Progenitor cell of endocrine pancreas (in vitro differentiated cells): Measurements from ENCODE around the gene SEMA4C. TPM values are rescaled to one million over a fixed set of nuclear protein-coding genes. Genes with fewer than 3 reads are reported as not detected.

Experiments
- DNase-seq: peaks from one replicate; pipeline ENCODE4 v3.0.0; 2021; ENCODE audit warnings: low spot score; ENCODE audit not compliant: unreplicated experiment
- H3K27ac Mint-ChIP-seq: 2 replicates; pipeline ENCODE4 v1.8.0; 2021; ENCODE audit warnings: mild to moderate bottlenecking, moderate library complexity, mixed read lengths
- H3K27me3 Mint-ChIP-seq: 2 replicates; pipeline ENCODE4 v1.8.0; 2021; ENCODE audit warnings: mixed read lengths
- H3K36me3 Mint-ChIP-seq: 2 replicates; pipeline ENCODE4 v1.8.0; 2022; ENCODE audit warnings: mixed read lengths; ENCODE audit not compliant: insufficient read depth
- H3K4me1 Mint-ChIP-seq: 2 replicates; pipeline ENCODE4 v1.8.0; 2021; ENCODE audit warnings: low read depth, mixed read lengths
- H3K4me3 Mint-ChIP-seq: 2 replicates; pipeline ENCODE4 v1.8.0; 2021; ENCODE audit warnings: low read depth, mild to moderate bottlenecking, moderate library complexity, mixed read lengths
- H3K9me3 Mint-ChIP-seq: 2 replicates; pipeline ENCODE4 v1.8.0; 2021; ENCODE audit warnings: low read depth, mixed read lengths
- total RNA-seq: library from RNA; stranded (reverse); gene quantifications from 2 replicates; pipeline ENCODE4 v1.2.1, GENCODE V29; 2021
- TF ChIP-seq, protein P1 (sequence below): fragments of 200-600 bp; sonication (generic); IDR thresholded peaks from one replicate; pipeline ENCODE4 v1.5.0; 2021; ENCODE audit warnings: antibody characterized with exemption, mild to moderate bottlenecking; ENCODE audit not compliant: unreplicated experiment

The SEMA4C gene
- total RNA-seq, 1 donor from 2014 or later: 75.0 TPM

DNA sequence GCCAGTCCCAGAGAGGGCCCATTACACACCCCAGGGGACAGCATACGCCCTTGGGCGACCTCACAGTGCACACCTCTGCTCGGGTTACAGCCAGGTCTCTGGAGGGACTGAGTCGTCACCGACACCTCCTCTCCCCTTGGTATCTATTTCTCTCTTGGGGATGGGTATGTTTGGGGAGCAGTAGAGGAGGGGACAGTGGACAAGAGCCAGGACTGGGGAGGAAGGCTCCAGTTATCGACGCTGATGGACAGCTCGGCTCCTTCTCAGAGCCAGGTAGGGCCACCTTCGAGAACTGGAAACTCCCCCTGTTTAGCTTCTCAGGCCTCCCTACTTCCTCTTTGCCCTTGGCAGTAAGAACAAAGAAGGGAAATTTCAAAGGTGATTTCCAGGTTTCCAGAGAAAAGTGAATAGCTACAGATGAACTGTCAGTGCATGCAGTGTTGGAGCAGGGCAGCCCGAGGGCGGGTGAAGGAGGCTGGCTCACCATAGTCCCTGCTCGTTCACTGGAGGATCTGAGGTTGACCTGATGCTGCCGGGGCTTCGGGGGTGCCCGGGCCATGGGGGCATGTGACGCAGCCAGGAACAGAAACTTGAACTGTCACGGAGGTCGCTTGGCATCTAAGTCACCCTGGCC, 4.4 kb upstream of the SEMA4C start:
- Mint-ChIP-seq H3K4me1 (peaks cover 10% of the 10 kb centered on the region), H3K36me3 (no peaks in the 10 kb centered on the region), H3K27ac (no peak overlapping the region), H3K4me3 (no peak overlapping the region), H3K9me3 (no peaks in the 10 kb centered on the region), H3K27me3 (peaks cover 22% of the 10 kb centered on the region)
- TF ChIP-seq, protein P1, sequence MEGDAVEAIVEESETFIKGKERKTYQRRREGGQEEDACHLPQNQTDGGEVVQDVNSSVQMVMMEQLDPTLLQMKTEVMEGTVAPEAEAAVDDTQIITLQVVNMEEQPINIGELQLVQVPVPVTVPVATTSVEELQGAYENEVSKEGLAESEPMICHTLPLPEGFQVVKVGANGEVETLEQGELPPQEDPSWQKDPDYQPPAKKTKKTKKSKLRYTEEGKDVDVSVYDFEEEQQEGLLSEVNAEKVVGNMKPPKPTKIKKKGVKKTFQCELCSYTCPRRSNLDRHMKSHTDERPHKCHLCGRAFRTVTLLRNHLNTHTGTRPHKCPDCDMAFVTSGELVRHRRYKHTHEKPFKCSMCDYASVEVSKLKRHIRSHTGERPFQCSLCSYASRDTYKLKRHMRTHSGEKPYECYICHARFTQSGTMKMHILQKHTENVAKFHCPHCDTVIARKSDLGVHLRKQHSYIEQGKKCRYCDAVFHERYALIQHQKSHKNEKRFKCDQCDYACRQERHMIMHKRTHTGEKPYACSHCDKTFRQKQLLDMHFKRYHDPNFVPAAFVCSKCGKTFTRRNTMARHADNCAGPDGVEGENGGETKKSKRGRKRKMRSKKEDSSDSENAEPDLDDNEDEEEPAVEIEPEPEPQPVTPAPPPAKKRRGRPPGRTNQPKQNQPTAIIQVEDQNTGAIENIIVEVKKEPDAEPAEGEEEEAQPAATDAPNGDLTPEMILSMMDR: no peak
- DNase-seq: no peak

DNA sequence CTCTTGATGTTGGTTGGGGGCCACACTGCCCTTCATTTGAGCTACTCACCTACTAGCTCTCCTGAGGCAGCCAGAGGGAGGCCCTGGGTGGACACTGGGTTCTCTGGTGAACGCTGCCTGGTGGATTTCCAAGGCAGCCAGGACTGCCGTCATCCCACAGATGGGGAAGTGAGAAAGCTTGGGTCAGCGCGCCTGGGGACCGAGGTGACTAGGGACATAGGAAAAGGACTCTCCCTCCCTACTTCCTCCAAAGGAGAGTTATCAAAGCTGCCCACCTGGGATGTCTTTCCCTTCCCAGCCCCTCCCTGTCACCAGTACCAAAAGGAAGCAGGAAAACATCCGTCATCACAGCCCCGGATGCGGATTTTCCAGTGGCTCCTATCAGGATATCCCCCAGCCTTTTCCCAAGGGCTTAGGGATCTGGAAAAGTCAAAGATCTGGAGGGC, 3.8 kb upstream of the SEMA4C start:
- no peak overlapping the region for H3K27ac Mint-ChIP-seq
- H3K27me3 Mint-ChIP-seq: peaks cover 18% of the 10 kb centered on the region
- TF ChIP-seq, protein P1: no peak
- H3K9me3 Mint-ChIP-seq: no peaks in the 10 kb centered on the region
- no peaks in the 10 kb centered on the region for H3K36me3 Mint-ChIP-seq
- DNase-seq: no peak
- H3K4me3 Mint-ChIP-seq: no peak overlapping the region
- peaks cover 10% of the 10 kb centered on the region for H3K4me1 Mint-ChIP-seq

DNA sequence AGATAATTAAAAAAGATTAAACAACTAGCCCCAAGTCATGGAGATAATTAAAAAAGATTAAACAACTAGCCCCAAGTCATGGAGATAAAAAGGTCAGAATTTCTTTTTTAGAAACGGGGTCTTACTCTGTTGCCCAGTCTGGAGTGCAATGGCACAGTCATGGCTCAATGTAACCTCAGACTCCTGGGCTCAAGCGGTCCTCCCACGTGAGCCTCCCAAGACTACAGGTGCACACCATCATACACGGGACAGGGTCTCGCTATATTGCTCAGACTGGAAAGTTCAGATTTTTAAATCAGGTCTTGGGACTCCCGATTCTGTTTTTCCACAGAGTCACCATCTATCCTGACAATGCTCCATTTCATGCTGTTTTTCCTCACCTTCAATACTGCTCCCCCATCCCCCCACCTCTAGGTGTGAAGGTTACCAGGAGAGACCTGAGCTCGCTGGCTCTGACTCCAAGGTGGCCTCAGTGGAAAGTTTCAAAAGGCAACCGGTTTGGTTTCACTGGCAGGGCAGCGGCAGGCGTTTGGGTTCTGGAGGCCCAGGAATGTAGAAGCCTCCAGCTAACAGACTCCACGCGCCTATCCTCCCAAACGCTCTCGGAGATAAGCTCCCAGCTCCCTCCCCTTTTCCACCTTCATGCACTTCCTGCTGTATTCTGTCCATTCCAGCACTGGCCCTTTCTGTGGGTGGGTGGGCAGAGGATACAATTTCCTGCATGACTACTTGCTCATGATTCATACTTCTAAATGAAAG, 2.9 kb upstream of the SEMA4C start:
- Mint-ChIP-seq H3K4me3 (no peak overlapping the region), H3K27me3 (peaks cover 18% of the 10 kb centered on the region), H3K4me1 (peaks cover 11% of the 10 kb centered on the region), H3K9me3 (no peaks in the 10 kb centered on the region), H3K27ac (no peak overlapping the region), H3K36me3 (no peaks in the 10 kb centered on the region)
- TF ChIP-seq, protein P1: no peak
- no peak for DNase-seq

DNA sequence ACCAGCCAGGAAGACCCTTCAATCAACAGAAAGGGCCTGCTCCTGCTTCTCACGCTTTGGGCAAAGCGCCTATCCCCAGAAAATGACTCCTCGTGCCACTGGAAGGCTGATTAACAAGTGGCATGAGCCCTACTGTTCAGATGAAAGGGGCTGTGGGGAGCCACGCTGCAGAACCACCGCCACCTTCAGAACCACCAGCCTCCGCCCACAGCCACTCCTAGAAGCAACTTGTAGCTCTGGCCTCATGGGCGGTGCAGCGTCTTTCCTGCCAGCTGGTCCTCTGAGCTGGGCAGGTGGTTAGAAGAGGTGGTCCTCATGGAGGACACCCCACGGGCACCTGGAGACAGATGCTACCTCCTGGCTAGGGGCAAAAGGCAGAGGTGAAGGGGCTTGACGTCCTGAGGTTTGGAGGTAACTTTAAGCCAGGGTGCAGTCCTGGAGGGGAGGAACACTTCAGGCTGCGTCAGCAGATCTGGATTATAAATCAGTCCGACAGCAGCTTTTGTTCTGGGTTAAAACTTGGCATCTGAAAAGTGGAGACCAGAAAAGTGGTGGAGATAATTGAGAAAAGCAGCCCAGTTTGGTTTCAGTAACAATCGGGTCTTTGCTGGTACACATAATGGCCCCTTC, 861 bp upstream of the SEMA4C start:
- Mint-ChIP-seq H3K4me1 (peaks cover 21% of the 10 kb centered on the region), H3K27me3 (peaks cover 15% of the 10 kb centered on the region), H3K9me3 (no peaks in the 10 kb centered on the region), H3K4me3 (peak overlapping the region; percentile 76), H3K27ac (peak overlapping the region; percentile 93), H3K36me3 (peaks cover 5% of the 10 kb centered on the region)
- no peak for DNase-seq
- TF ChIP-seq, protein P1: no peak

DNA sequence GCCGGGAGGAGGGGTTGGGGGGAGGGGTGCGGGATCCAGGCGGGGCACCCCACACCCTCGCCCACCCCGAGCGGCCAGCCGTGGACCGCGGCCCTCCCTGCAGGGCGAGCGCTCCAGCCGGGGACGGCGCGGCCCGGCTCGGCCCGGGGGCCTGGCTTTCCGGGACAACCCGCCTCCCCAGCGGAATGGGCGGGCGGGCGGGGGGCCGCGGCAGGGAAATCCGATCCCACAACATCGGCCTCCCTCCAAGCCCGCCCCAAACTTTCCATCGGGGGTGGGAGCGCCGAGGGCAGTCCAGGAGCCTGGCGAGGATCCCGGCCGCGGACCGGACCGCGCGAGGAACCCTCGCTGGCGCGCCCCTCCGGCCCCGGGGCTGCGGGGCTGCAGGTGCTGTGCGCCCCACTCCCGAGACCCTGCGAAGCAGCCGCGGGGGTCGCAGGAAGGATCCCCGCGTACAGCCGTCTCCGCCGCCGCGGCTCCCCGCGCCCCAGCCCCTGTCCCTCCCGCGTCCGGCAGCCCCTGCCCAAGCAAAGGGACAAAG, 529 bp downstream of the SEMA4C start:
- Mint-ChIP-seq H3K4me3 (peak overlapping the region; percentile 79), H3K36me3 (peaks cover 7% of the 10 kb centered on the region), H3K27ac (no peak overlapping the region), H3K9me3 (no peaks in the 10 kb centered on the region), H3K4me1 (peaks cover 19% of the 10 kb centered on the region), H3K27me3 (peaks cover 7% of the 10 kb centered on the region)
- TF ChIP-seq, protein P1: peak; percentile 4
- no peak for DNase-seq
